HG03575 (cell line): Measurements from ENCODE around the gene KRABD2.
"Not testable (repeated sequence)": the region's sequence is repeated elsewhere in the genome, so short reads cannot be mapped to it uniquely, and the experiment has no call there.

Source experiments
- ATAC-seq: cut with Tn5 transposase; IDR thresholded peaks from one replicate; pipeline ENCODE4 v1.9.1; 2021; ENCODE audit not compliant: unreplicated experiment, insufficient number of reproducible peaks, low FRiP score; ENCODE audit errors: extremely low read depth

The KRABD2 gene

DNA sequence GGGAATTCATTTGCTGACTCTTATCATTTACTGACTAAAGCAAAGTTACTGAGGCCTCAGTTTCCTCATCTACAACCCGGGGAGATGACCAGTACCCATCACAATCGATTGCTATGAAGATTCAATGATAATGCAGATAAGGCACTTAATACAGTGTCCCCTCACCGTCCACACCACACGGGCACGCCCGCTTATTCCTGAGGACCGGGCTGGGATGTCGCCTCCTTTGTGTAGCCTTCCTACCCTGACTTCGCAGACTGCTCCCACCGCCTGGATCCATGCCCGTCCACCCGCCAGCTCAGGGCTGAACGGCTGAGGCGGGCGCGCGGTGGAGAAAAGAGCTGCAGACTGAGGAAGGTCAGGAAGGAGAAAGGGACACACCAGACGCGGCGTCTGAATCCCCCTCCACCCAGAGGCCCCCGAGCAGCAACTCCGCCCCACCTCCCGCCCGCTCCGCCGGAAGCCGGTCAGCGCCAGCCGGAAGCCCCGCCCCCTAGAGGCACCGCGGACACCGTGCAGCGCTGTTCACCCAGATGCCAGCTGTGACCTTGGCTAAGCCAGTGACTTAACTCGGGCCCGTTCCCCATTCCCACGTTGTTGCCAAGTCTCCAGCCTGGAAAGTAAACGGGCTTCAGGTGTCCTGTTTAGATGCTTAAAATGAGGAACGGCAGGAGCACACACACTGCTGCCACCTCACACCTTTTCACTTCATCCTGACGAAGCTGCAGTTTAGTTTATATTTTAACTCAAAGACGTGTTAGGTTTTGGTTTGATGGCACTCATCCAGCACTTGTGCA, at the start of gene KRABD2:
TSS of gene KRABD2 (minus strand) at position 434 of the 797 bp plus-strand sequence.
- no peak for ATAC-seq

DNA sequence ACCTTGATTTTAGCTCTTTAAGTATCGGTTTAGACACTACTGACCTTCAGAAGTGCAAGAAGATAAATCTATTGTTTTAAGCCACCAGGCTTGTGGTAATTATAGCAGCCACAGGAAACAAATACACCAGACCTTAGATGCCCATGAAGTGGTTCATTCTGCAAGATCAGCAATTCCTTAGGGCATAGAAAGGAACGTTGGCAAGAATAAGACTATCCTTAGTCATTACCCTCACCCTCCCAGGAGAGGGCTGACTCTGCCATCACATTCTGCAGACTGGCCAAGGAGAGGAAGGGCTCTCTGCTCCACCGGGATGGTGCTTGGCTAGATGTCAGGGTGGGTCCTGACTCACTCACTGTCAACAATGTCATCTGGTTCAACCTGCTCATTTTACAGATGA, 45.1 kb upstream of the KRABD2 start:
- no peak for ATAC-seq

DNA sequence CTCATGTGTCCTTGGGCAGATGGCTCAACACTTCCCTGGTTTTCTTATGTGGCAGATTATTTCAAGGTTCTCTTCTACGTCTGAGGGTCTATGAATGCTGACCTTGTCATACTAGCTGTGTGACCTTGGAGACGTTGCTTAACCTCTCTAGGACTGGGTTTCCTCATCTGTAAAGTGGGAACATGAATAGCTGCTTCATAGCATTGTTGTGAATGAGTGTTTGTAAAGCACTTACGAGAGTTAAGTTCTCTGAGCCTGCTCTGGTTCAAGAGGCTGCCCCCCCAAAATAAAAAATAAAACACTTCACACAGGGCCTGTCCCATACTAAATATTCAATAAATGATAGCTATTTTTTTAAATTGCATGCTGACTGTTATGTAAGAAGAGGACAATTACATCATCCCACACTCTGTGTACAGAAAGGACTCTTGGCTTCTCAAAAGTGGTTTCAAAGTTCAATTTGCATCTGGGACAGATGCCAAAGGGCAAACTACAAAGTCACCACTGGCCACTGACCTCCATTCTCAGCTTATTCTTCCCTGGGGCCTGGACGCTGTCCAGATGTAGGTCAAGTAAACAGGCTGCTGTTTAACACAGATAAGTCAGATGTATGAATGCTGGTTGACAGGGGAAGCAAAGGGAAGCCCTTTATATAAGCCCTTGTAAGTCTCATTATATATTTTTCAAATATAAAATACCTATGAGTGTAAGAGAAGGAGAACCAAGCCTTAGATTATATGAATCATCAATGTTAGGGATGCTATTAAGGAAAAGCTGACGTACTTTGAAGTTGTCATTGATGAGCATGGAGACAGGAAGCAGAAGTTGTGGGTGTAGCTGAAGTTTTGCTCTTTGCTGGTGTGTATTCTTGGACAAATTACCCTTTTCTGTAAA, 43.8 kb upstream of the KRABD2 start:
- ATAC-seq = no peak

DNA sequence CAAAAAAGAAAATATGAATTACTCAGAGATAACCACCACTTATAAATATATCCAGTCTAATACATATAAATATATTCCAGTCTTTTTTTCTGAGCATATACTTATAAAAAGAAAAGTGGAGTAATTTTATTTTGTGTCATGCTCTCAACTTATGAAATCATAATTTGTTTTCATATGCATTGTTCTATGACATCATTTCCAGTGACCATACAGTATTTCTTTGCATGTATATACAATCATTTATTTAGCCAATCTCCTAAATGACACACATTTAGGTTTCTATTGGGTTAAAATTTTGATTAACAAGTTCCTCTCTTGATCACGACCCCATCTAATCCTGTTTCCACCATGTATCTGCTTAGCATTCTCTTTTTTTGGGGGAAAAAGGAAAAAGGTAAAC, 42.8 kb upstream of the KRABD2 start:
- ATAC-seq = no peak

DNA sequence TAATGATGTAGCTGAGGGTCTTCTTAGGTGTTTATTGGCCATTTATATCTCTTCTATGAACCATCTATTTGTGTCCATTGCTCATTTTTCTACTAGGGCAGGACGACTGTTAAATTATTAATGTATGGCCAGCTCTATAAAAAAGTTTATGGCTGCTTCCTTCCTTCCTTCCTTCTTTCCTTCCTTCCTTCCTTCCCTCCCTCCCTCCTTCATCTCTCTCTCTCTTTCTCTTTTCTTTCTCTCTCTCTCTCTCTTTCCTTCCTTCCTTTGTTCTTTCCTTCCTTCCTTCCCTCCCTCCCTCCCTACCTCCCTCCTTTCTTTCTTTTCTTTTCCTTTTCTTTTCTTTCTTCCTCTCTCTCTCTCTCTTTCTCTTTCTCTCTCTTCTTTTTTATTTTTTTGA, 42.0 kb upstream of the KRABD2 start:
- no peak for ATAC-seq

DNA sequence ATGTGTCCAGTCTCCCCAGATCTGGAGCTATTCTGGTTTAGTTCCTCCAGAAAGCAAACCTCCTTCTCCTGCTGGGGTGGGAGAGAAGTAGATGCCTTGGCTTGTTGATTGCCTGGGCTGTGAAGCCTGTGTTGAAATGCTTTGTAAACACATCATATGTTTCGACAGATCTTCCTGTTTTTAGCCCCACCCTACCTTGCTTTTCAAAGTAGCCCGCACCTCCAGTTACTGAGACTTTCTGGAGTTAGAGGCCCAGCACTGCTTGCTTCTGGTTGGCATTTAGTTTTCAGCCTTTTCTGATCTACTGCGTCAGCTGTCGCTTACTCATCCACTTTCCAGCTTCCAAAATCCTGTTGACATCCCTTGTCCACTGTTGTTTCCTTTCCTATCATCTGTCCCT, 41.3 kb upstream of the KRABD2 start:
- no peak for ATAC-seq

DNA sequence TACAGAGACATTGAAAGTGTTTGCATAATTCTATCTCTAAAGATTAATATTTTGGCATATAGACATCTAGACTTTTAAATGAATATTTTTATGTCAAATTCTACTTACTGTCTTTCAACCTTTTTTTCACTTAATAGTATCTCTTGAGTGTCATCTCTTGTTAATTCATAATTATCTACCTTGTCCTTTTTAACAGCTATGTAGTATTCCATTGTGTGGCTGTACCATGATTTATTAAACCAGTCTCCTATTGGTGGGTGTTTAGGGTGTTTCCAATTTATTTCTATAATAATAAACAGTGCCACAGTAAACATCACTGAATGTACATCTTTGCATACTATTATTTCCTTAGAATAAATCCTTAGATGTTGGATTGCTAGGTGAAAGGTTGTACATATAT, 37.4 kb upstream of the KRABD2 start:
- no peak for ATAC-seq

DNA sequence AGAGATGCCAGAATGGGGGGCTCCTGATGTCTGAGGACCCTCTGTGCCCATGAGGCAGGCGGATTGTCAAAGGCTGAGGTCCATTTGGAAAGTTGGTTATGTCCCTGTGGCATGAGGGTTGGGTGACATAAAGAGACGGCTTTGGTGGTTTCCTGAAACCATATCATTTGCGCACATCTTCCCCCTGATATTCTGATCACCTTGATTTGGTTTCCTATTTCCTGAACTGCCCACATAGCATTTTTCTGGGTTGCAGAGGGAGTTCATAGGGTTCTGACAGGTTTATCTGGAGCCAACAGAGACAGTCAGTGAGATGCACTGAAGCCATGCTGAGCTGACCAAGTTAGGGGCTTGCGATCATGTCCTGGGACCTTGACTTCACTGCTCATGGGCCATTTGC, 36.8 kb upstream of the KRABD2 start:
- ATAC-seq = no peak

DNA sequence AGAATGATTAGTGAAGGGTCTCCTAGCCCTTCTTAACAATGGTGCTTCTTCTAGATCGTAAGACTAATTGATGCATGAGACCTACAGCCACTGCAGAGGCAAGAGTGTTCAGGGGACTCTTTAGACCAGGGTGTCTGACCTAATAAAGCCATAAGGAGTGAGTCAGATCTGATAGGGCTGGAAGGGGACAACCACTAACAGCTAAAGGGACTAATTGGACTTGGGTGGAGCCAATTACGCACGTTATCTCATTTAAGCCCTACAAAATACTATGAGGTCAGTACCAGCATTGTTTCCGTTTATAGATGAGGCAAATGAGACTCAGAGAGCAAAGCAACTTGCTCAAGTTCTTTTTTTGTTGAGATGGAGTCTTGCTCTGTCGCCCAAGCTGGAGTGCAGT, 35.6 kb upstream of the KRABD2 start:
- ATAC-seq = no peak

DNA sequence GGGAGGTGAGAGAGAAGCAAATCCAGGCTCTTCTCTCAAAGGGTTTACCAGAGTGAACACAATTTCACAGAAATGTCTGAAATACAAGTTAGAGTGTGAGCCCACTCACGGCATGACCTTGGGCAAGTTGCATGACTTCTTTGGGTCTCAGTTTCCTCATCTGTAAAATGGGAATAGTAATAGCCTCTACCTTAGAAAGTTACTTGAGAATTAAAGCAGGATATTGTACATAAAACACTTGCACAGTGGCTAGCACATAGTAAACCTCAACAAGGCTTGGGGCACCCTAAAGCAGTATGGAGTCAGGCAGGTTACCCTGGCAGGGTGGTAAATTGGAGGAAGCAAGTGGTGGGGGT, 34.4 kb upstream of the KRABD2 start:
- ATAC-seq = no peak

DNA sequence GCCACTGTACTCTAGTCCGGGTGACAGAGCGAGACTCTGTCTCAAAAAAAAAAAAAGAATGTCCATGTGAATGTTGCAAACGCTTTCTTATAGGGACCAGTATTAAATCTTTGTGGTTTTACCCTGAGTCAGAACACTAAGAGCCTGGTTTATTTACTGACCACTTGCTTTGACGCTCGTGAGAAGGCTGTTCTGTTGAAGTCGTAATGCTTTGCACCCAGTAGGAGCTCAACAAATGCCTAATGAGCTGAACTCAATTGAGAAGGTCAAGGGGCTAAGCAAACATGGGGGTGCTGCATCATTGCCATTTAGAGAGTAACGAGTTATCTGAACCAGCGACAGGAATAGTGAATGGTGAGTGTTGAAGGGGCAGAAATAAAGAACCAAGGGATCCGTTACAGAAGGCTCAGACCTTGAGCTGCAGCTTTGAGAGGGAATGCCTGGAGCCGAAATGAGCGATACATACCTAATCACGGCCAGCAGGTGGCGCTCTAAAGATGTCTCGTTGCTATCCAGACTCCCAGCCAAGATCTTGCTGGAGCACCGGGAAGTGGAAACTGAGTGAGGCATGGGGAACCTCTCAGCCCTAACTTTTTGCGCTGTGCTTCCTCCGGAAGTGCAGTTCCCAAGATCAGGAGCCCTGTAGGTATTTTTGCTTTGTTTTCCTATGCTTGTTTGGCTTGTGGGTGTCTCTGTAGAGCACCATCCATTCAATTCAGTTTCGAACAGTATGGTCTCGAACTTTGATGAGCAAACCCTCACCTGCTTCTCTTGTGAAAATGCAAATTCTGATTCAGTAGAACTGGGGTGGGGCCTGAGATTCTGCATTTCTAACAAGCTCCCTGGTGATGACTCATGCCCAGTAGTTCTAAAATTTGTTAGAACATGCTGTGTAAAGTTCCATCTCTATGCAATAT, 33.7 kb upstream of the KRABD2 start:
- ATAC-seq = no peak

DNA sequence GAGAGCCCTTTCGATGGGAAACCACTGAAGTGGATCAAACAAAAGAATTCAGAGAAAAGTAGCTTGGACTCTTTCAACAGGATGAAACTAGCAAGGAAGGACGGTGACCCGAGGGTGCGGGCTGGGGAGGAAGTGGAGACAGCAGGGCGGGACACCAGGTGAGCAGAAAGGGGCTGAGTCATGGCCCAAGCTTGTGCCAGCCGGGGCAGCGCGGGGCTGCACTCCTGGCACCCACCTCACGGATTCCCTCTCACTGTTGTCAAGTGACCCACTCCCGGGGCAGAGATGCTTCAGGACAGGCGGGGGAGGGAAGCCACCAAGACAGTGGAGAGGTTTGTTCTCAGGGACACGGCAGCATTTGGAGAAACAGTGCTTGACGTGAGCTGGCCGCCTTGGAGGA, 31.9 kb upstream of the KRABD2 start:
- no peak for ATAC-seq

DNA sequence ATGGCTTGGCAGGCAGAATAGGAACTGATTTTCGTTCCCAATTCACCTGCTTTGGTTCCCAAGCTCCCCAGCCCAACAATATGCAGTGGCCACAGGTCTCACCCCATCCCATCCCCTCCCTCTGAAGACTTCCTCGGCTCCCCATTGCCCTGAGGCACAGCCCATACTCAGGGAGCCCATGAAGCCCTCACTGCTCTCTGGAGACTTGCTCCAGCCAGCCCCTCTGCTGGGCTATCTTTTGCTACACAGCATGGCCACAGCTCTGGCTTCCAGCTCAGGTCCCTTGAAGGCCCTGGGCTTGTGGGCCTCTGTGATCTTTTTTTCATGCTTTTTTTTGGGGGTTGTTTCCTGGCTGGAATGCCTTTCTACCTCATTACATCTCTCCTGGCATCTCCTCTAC, 29.7 kb upstream of the KRABD2 start:
- ATAC-seq = no peak

DNA sequence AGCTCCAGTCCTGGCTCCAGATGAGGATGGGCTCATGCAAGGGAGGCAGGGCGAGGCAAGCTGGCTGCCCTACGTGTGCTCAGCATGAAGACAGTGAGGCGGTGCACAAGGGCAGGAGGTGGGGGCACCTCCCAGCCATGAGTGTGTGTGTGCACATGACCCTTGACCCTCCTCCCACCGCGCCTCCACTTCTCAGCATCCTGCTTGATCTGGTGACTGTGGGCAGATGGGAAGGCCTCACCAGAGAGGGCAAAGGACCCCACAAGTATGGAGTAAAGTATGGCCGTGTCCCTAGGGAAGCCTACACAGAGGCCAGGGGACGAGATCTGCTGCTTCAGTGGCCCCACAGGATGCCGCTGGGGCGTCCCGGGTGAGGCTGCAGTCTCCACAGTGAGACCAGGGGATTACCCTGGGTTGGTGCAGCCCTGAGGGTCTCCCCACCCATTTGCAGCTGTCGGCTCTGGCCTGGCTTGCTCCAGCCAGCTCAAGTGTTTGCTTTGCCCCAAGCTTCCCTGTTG, 29.1 kb upstream of the KRABD2 start:
- no peak for ATAC-seq

DNA sequence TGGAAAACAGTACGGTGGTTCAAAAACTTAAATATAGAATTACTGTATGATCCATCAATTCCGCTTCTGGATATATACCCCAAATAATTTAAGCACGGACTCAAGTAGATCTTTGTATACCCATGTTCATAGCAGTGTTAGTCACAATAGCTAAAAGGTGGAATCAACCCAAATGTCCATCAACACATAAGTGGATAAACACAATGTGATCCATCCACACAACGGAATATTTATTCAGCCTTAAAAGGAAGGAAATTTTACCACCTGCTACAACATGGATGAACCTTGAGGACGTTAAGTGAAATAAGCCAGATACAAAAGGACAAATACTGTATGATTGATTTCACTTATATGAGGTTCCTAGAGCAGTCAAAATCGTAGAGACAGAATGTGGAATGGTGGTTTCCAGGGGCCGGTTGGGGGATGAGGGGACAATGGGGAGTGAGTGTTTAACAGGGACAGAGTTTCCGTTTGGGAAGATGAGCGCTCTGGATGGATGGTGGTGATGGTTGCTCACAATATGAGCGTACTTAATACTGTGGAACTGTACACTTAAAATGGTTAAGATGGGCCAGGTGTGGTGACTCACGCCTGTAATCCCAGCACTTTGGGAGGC, 26.5 kb upstream of the KRABD2 start:
- ATAC-seq = no peak

DNA sequence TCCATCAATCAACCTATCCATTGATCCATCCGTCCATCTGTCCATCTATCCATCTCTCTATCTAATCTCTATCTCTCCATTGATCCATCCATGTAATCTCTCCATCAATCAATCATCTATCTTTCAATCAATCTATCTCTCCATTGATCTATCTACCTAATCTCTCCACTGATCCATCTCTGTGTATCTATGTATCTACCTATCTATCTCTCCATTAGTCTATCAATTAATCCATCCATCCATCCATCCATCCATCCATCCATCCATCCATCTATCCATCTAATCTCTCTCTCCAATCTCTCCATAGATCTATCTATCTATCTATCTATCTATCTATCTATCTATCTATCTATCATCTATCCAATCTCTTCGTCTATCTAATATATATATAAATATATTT, 24.6 kb upstream of the KRABD2 start:
- no peak for ATAC-seq

DNA sequence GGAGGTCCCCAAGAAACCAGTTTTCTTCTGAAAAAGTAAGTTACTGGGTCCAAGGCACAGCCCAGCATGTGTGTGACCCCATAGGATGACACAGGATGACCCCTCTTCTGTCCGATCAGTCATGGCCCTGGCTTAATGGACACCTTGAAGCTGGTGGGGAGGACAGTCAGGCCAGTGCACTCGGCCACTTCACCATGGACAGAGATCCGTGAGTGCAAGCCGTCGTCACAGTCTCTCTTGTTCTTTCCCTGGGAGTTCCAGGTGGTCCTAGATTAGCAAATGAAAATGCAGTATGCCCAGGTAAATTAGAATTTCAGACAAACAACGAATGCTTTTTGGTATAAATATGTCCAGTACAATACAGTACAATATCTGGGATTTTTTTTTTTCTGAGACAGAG, 22.5 kb upstream of the KRABD2 start:
- ATAC-seq = no peak

DNA sequence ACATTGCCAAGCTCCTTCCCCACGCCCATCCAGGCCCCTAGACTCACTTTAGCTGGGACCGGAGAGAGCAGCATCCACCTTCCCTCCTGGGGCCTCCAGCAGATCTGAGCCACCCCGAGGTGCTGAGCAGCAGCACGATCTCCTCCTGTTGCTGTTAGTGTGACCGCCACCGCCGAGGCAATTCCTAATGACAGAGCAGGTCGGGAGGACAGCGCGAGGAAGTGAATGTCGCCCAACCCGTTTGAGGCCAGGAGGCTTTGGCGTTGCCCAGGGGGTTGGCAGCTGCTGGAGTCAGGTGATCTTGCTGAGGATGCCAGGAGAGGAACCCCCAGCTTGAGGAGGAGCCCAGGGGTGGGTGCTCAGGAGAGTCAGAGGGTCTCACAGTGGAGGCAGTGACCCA, 21.1 kb upstream of the KRABD2 start, which contains the start of gene RNF222:
TSS of gene RNF222 (minus strand) at position 192 of the 400 bp plus-strand sequence. CDS start 4,366 bp downstream, outside the sequence.
- ATAC-seq = no peak

DNA sequence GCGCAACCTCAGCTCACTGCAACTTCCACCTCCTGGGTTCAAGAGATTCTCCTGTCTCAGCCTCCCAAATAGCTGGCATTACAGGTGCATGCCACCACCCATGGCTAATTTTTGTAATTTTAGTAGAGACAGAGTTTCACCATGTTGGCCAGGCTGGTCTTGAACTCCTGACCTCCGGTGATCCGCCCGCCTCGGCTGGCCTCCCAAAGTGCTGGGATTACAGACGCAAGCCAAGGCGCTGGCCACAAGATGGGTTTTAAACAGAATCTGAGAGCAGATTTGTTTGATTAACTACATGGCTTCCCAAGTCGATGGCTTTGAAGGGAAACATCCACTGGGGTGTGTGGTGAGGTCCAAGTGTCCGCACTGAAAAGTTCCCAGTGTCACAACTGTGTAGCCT, 18.0 kb upstream of the KRABD2 start:
- ATAC-seq = not testable (repeated sequence)
